GM21737 (cell line): ENCODE data around the gene TULP4.
A peak's percentile ranks its signal among the peaks of the same experiment; 100 is the strongest.

ENCODE experiments used
- ATAC-seq: cut with Tn5 transposase; IDR thresholded peaks from one replicate; pipeline ENCODE4 v1.9.1; 2021; ENCODE audit warnings: mild to moderate bottlenecking, moderate library complexity; ENCODE audit not compliant: unreplicated experiment

Gene TULP4

GRCh38 chr6:158416883-158417759, 104.9 kb downstream of the TULP4 start:
- no peak for ATAC-seq

GRCh38 chr6:158417760-158418098, 105.5 kb downstream of the TULP4 start:
- no peak for ATAC-seq

GRCh38 chr6:158418501-158418900, 106.2 kb downstream of the TULP4 start:
- no peak for ATAC-seq

- ATAC-seq = no peak
Observed at GRCh38 chr6:158419339-158419909, 107.2 kb downstream of the TULP4 start.

- no peak for ATAC-seq
Observed at GRCh38 chr6:158421381-158421780, 109.1 kb downstream of the TULP4 start.

DNA sequence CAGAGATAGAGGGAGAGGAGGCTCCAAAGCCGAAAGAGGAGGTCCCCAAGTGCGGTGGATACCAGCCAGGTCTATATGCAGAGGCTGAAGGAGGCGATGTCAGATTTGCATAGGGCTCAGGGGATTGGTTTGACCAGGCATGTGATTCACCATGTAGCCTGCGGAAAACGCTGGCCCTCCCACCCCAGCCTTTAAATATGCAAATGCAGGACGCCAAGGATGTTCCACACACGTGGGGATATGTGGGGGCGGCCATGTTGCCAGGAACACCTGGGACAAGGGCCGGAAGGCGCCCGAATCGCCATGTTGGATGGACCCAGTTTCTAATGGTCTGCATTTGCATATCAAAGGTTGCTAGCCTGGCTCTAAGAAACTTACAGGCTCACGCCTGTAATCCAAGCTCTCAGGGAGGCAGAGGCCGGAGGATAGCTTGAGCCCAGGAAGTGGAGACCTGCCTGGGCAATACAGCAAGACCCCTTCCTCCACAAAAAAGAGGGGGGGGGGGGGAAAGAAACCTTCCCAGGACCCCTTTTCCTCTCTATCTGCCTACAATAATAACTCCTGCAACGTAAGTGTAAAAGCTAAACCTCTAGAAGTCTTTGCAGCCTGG, 110.5 kb downstream of the TULP4 start:
- no peak for ATAC-seq

DNA sequence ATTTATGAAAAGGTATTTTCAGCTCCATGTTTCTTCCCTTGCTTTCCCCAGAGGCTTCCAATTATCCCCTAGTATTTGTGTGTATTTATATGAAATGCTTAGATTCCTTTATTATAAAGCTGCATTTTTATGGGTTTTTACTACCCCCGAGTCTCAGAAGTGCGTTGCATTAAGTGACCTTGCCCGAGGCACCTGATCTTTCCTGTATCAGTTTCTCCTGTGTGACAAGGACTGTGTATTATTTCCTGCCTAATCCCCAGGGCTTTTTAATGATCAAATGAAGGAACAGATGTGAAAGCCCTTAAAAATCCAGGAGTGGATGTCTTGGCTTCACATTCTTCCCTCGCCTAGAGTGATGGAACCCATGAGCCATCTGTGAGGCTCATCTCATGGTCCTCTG, 118.8 kb downstream of the TULP4 start:
- no peak for ATAC-seq

DNA sequence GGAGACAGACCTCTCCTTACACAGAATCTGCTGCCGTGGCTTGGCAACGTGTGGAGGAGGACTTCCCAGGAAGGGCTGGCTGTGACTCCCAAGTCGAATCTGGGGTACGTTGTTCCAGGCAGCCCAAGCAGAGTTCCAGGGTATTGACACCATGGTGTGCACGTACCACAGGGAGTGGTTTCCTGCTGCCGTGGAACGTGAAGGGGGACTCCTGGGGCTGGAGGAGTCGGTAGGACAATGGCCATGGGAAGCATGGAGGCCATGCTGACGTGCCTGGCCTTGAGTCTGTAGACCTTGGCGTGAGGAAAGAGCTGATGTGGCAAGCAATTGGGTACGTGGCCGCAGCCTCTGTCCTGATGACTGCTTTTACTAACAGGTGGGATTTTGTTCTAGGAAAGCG, 119.3 kb downstream of the TULP4 start:
- ATAC-seq = no peak

DNA sequence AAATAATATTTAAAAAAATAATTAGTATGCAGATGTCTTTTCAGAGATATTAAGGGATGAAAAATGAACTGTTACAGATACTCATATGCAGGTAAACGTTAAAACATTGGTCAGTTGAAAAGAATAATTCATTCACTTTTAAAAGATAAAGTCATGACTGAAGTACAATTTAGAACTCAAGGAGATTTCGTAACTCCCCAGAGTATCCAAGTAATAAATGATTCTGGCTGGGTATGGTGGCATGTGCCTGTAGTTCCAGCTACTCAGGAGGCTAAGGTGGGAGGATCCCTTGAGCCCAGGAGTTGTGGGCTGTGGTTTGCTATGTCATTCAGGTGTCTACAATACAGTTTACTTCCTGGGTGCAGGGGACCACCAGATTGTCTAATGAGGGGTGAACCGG, 125.3 kb downstream of the TULP4 start:
- ATAC-seq = no peak

DNA sequence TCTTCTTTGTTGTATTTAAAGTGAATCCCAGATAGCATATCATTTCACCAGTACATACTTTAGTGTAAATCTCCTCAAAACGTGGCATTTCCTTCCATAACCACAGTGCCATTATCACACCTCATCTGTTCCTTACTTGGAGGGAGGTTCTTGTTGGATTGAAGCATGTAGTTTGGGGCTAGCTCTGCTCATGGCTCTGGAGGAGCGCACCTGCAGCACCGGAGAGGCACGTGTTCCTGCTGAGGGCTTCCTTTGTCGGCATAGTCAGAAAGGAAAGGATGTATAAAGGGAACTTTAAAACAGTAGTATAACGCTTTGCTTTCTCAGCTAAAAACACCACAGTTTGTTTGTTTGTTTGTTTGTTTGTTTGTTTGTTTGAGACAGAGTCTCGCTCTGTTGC, 126.0 kb downstream of the TULP4 start:
- ATAC-seq = no peak

DNA sequence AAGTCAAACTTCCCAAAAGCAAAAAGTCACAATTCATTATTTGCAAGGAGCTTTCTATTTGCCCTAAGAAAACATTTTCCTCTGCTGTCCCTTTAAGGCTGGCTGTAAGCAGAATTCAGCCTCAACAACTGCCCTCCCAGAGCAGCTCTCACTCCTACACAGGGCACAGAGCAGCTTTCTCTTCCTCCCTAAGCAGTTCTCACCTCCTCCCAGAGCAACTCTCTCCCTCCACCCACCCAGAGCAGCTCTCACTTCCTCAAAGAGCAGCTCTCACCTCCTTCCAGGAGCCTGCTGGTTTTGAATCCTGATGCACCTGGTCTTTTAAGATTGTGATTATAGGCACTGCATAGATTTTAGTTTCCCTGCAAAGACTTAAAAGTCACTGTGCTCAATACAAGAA, 127.0 kb downstream of the TULP4 start:
- ATAC-seq = peak; percentile 92

DNA sequence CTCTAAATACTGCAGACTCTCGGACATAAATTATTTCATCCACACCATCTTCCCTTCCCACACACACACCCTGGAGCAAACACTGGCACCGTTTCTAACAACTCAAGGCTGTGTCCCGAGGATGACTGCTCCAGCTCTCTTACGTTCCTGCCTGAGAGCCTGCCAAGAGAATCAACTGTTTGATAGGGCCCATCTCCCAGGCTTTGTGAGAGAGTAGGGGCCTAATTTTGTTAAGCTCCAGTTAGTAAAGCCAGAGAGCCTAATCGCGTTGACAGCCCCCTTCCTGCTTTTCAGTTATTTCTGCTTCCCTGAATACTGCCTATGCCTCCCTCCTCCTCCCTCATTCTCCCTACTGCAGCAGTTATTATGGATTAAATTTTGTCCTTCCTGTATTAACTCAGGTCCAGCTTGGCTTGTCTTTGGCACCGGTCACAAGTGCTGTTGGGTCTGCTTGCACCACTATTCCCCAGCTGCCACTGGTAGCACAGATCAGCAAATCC, 129.5 kb downstream of the TULP4 start:
- ATAC-seq = no peak

- ATAC-seq = no peak
Observed at GRCh38 chr6:158442306-158442705, 130.0 kb downstream of the TULP4 start.

- no peak for ATAC-seq
Observed at GRCh38 chr6:158445426-158446085, 133.3 kb downstream of the TULP4 start.

- no peak for ATAC-seq
Observed at GRCh38 chr6:158448856-158449255, 136.6 kb downstream of the TULP4 start.

GRCh38 chr6:158452191-158452590, 139.9 kb downstream of the TULP4 start:
- ATAC-seq = no peak

DNA sequence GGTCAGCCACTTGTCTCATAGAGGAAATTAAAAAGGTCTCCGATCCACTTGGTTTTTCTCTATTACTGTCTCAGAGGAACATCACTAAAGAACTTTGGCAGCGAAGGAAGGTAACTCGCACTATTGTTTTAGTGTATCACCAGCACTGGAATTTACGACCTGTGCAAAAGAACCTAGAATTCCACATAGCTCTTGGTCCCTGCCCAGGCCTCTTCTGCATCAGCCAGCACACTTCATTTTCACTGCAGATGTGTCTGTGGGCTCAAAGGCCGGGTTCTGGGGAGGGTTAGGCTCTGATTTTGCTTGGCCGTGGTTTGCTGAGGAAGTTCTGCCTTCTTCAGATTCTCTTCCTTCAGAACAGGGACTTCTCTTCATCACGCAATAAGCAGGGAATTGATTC, 144.9 kb downstream of the TULP4 start:
- ATAC-seq = no peak

DNA sequence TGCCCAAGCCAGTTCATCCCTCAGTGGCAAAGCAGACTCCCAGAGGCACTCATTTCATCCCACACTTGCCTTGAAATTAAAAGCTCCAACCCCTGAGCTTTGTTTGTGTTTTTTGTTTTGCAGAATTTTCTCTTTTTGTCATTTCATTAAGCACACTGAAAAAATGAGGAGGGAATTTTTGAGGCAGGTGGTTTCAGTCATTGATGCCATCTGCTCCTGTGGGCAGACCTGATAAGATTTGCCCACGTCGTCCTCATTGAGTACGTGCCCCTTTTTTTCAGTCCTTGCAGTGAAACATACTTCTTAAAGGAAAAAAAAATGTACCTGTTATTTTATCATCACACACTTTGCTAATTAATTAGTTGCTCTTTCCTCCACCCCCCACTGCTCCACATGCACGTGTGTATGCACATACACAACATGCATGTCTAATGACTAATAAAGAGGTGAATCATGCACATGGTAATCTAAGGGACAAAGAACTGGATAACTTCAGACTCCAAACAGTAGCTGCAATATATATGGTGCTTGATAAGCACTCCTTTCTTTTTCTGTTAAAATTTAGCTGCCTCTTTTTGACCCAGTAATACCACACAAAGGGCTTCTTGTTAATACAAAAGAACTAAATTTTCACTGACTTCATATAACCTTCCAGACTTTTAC, 145.5 kb downstream of the TULP4 start:
- no peak for ATAC-seq

- ATAC-seq = no peak
Observed at GRCh38 chr6:158459726-158460125, 147.5 kb downstream of the TULP4 start.

- ATAC-seq = no peak
Observed at GRCh38 chr6:158460602-158461169, 148.4 kb downstream of the TULP4 start.

GRCh38 chr6:158461954-158462353, 149.7 kb downstream of the TULP4 start:
- ATAC-seq = no peak
